Pulmonary artery endothelial cell (primary cell): ENCODE measurements around the gene GRAMD2A. TPM values are rescaled to one million over a fixed set of nuclear protein-coding genes. Genes with fewer than 3 reads are reported as not detected.

Source experiments
- DNase-seq: peaks from one replicate; pipeline ENCODE4 v3.0.0-alpha.2; 2011; ENCODE audit warnings: low read depth, low spot score
- total RNA-seq: library from RNA; depleted of rRNA; stranded (reverse); fragments of >200 nt; gene quantifications from 2 replicates; pipeline ENCODE4 v1.2.3, GENCODE V29; 2014

GRAMD2A gene
- total RNA-seq, 1 donor from 2014 or later, result 0.20 TPM

DNA sequence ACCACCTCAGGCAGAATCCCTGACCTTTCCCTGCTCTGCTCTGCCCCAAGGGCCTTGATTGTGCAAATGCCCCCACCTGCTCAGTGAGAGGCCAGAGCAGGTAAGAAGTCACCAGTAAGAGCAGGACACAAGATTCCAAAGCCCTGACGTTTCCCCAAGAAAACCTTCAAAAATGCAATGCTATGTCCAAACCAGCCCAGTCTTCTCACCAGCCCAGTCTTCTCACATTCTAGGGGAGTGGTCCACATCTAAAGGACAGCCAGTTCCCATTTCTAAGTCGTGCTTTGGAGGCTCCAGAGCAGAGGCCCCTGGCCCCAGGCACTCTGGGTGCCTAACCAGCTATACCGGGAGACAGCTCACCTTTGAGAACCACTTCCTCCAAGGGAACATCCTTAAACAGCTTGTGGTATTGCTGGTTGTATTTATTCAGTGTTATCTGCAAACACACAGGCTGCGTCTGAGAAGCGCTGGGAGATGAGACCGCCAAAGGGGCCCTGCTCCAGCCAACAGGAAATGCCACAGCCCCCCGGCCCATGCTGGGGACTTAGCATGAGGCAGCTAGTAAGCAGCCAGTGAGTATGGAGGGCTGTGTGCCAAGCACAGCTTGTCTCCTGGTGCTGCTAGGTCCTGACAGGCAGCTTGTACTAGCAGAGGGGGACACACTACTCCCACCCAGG, 29.3 kb downstream of the GRAMD2A start:
- DNase-seq, result no peak

DNA sequence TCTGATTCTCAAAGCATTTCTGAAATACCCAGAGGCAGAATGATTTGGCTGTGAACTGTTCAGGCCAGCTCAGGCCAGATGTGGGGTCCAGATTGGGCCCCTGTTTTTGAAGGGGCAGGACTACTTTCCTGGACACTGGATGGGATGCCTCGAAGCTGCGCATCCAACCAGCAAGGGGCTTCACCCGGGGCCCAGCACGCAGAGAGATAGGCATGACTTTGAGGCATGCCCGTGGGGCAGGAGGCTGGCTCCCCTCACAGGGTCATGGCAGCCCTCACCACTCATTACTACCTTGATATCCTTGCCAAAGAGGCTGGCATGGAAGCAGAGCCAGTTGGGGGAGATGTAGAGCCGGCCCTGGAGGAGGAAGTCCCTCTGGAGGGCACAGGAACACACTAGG, 30.1 kb downstream of the GRAMD2A start:
- DNase-seq, result no peak

DNA sequence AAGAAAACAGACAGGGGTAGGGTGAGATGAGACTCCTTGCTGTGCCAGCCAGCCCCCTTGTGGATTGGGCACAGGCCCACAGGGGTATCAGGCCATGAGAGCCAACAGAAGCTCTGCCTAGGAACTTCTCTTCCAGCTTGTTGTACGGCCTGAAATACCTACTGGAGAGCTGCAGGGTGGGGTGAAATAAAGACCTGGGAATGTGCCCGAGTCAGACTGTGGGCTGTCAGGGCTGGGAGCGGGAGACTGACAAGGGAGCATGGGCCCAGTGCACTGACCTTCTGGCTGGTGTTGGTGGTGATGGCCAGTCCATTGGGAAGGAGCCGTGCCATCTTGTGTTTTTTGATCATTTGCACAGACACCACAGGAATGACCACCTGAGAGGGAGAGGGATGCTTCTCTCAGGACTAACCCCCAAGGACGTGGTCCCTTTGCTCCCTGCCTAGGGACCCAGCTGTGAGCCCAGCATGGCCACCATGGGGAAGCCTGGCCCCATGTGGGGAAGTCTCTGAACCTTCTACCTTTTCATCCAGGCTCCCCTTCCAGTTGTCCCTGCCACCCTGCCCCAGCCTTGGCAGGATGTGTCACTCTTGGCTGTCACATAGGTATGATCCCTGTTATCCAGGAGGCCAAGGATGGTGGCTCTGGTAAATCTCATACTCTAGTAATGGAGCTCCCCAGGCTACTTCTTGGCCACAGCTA, 30.7 kb downstream of the GRAMD2A start:
- no peak for DNase-seq

- DNase-seq, result no peak
Measured at GRCh38 chr15:72163719-72164118, 33.9 kb downstream of the GRAMD2A start.

- no peak for DNase-seq
Measured at GRCh38 chr15:72162569-72162968, 35.0 kb downstream of the GRAMD2A start.

DNA sequence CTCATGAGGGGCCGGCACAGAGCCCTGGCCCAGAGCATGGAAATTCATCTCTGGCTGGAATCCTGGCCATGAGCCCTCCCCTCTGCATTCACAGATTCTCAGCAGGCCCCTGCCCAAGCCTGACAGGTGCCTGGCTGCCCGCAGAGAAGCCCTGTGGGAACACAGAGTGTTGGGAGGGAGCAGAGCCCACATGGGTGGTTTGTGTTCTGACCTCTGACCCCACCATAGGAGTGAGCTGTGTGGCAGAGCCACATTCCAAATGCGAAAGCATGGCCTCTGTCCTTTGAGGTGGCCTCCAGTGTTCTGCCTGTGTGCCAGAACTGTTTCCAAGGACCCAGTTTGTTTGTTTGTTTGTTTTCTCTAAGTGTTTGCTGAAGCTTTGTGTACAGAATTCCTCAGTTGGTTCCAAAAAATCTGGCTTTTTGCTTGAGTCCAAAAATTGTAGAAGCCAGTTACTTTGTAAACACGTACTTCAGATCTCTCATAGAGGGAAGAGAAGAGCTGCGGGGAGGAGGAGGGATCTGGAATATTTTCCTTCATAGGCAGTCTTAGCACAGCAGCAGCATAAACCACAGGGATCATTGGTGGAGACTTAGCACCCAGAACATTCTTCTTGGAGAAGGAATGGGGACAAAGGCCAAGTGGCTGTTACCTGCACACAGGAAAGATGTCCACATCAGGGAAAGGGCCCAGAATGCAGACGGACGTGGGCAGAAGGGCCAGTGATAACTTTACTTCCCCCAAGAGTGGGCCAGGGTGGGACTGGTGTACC, 36.0 kb downstream of the GRAMD2A start:
- DNase-seq, result no peak

DNA sequence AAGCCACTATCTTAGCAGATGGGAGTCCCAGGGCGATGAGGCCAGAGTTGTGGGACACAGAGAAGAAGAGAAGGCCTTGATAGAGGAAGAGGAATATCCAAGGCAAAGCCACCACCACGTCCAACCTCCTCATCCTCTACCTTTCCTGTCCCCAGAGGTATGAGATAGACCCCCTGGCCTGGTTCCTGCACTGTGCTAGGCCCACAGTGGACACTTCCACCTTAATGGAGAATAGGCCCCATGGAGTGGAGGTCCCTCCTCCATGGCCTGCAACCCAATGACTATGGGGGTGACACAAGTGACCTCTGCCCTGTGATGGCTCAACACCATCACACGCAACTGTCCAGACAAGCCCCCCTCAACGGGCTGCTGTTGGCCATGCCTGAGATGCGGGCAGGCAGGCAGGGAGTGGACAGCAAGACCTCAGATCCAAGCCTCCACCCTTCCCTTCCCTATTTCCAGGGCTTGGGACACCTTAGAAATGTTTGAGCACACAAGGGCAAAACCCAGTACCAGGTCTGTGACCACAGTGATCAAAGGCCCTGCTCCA, 36.8 kb downstream of the GRAMD2A start:
- no peak for DNase-seq

- DNase-seq, result no peak
Measured at GRCh38 chr15:72156928-72157327, 40.7 kb downstream of the GRAMD2A start.

GRCh38 chr15:72155635-72156616, 41.7 kb downstream of the GRAMD2A start:
- peak; percentile 56 for DNase-seq

DNA sequence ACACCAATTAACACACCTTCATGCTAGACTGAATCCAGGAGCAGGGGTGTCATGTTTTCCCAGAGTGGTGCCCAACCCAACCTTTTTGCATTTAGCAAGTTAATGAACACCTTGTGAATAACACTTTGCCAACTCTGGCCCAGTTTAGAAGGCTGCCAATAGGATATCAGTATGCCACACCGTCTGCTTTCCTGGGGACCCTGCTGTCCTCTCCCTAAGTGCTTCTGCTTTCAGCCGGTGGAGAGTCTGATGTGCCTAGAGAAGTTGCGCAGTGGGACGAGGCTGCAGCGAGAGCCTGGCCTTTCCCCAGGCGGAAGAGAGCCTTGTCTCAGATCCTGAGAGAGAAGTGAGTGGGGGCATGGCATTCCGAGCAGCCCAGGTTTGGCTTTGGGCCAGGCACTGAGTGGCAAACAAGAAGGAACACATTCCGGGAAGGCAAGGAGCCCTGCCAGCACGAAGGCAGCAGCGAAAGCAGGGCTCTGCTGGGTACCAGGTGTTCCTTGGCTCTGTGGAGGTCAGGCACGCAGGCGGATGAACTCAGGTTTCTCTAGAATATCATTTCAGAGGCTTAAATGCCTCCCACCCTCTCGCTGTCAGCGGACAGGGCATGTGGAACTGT, 42.5 kb downstream of the GRAMD2A start:
- DNase-seq, result peak; percentile 13

DNA sequence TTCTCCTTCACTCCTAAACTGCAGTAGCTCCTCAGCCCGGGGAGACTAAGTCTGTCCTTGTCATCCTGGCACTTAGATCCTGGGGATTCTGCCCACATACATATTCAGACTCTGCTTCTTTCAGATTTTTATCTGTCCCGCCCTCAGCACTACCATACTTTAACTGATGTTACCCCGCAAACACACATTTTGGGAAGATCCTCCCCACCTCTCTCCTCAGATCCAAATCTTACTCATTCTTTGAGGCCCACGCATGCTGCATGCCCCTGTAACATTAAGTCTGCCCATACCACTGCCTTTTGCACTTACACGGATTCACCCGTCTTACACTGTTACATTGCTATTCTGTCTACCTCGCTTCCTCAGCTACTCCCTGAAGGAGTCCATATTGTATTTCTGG, 43.3 kb downstream of the GRAMD2A start:
- DNase-seq, result no peak

DNA sequence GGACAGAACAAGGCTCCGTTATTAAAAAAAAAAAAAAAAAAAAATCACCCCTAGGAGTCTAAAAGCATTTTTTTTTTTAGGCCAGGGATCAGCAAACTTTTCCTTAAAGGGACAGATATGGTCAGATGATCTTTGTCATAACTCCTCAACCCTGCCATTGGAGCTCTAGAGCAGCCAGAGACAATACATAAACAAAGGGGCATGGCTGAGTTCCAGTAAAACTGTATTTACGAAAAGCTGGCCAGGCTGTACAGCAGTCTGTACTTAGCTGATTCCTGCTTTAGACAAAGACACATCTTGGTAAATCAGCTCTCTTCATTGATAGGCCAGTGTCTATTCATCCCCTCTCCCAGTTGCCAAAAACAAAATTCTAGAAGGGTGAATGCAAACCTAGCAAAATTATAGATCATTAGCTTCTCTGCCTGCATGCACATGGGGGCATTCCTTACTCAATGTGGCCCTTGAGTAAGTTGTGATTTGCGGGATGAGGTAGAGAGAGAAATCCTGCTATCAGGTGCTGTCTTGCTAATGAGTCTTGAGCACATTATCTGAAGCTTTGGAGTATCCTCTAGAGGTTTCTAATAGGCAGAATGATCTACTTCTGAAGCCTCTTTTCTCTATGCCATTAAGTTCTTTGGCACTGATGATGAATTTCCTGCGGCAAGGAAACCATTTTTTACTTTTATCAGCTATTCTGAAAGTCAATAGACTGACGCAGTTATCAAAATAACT, 44.2 kb downstream of the GRAMD2A start:
- no peak for DNase-seq

- no peak for DNase-seq
Measured at GRCh38 chr15:72147418-72147817, 50.2 kb downstream of the GRAMD2A start.

DNA sequence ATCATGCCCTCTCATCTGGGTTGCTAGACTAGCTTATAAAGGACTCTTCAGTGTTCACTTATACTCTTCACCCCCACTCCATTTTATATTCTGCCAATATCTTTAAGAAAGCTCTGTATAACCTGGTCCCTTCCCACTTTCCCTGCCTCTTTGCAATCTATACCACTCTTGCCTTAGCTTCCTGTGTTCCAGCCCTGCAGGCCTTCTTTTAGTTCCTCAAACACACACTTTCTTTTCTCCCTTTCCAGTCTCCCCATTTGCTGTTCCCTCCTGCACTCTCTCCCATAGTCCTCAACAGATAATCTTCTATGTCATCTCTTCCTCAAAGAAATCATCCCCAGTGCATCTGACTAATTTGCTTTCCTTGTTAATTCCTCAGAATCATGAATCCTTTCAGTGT, 50.7 kb downstream of the GRAMD2A start:
- no peak for DNase-seq

- DNase-seq, result no peak
Measured at GRCh38 chr15:72146221-72146620, 51.4 kb downstream of the GRAMD2A start.

DNA sequence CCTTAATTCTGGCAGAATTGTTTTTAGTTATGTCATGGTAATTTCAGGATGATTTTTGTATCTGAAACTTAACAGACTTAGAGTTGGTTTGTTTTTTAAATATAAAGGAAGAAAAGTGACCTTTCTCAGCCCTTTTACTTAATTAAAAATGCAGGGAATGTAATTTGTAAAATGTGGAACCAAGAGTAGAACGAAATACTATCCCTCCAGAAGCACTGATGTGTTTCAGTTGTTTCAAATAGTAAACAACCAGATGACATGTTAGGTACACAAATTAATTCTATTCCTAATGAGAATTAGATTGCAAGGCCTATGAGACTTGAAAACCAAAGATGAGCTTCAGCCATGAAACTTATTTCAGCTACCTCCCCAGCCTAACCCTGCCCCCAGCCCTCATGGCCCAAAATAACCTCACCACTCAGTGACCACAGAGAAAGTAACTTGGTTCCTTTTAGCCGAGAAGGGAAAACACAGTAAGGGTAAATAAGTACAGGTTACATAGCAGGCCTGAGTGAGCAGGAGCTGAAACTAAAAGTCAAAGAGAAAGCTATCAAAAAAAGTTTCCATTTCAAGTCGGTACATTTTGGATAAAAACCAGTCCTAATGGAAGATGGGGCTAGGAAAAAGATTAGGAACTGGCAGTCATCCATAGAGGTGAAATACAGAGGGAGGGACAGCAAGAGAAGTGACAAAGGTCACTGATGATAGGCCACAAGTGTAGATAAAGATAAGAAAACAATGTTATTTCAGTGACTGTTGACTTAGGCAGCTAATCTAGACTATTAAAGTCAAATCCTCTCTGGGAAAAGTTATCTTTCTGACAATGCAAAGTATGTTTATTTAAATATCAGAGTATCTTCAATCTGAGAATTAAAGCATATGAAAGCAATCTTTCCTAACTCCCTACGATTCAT, 56.2 kb downstream of the GRAMD2A start:
- DNase-seq, result no peak

- DNase-seq, result no peak
Measured at GRCh38 chr15:72140088-72140487, 57.5 kb downstream of the GRAMD2A start.

DNA sequence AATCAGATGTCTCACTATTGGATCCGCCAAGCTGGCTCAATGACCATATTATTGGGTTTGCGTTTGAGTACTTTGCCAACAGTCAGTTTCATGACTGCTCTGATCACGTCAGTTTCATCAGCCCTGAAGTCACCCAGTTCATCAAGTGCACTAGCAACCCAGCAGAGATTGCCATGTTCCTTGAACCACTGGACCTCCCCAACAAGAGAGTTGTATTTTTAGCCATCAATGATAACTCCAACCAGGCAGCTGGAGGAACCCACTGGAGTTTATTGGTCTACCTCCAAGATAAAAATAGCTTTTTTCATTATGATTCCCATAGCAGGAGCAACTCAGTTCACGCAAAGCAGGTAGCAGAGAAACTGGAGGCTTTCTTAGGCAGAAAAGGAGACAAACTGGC, 57.9 kb downstream of the GRAMD2A start:
- DNase-seq, result no peak
